ENCODE data around the gene OSBPL8. TPM values are rescaled to one million over a fixed set of nuclear protein-coding genes. Genes with fewer than 3 reads are reported as not detected.
"Not testable (repeated sequence)": the region's sequence is repeated elsewhere in the genome, so short reads cannot be mapped to it uniquely, and the experiment has no call there.

The OSBPL8 gene
- total RNA-seq, 1 experiment from 2014 or later = 43.7 TPM

GRCh38 chr12:76506149-76506548, 53.4 kb downstream of the OSBPL8 start:
- Histone ChIP-seq H3K36me3 (no peaks in the 10 kb centered on the region), H3K4me3 (no peak overlapping the region), H3K9me3 (0 out of 2 replicates have a peak, but pooled peaks cover 2% of the 10 kb centered on the region), H3K27me3 (no peaks in the 10 kb centered on the region)
- DNase-seq = no peak

- Histone ChIP-seq H3K4me3 (no peak overlapping the region), H3K27me3 (no peaks in the 10 kb centered on the region), H3K36me3 (no peaks in the 10 kb centered on the region), H3K9me3 (0 out of 2 replicates have a peak, but pooled peaks cover 2% of the 10 kb centered on the region)
- no peak for DNase-seq
Measured at GRCh38 chr12:76505050-76505449, 54.5 kb downstream of the OSBPL8 start.

- Histone ChIP-seq H3K9me3 (0 out of 2 replicates have a peak, but pooled peaks cover 2% of the 10 kb centered on the region), H3K36me3 (no peaks in the 10 kb centered on the region)
- no peak for DNase-seq
Measured at GRCh38 chr12:76504606-76505005, 55.0 kb downstream of the OSBPL8 start.

GRCh38 chr12:76503957-76504356, 55.6 kb downstream of the OSBPL8 start:
- DNase-seq = no peak
- Histone ChIP-seq H3K4me3 (no peak overlapping the region), H3K36me3 (no peaks in the 10 kb centered on the region), H3K9me3 (0 out of 2 replicates have a peak, but pooled peaks cover 2% of the 10 kb centered on the region), H3K27me3 (no peaks in the 10 kb centered on the region)

More at GRCh38 chr12:76504606-76505005, 55.0 kb downstream of the OSBPL8 start:
- no peaks in the 10 kb centered on the region for H3K27me3 ChIP-seq
- H3K4me3 ChIP-seq = no peak overlapping the region

- no peak for DNase-seq
- H3K4me3 ChIP-seq = no peak overlapping the region
Measured at GRCh38 chr12:76501390-76501789, 58.2 kb downstream of the OSBPL8 start.

GRCh38 chr12:76499136-76499535, 60.4 kb downstream of the OSBPL8 start:
- DNase-seq, H3K36me3 ChIP-seq, H3K9me3 ChIP-seq, H3K4me3 ChIP-seq, H3K27me3 ChIP-seq: not testable (repeated sequence)

More at GRCh38 chr12:76501390-76501789, 58.2 kb downstream of the OSBPL8 start:
- H3K9me3 ChIP-seq = 0 out of 2 replicates have a peak, but pooled peaks cover 2% of the 10 kb centered on the region
- no peaks in the 10 kb centered on the region for H3K36me3 ChIP-seq
- H3K27me3 ChIP-seq = no peaks in the 10 kb centered on the region

GRCh38 chr12:76495556-76495955, 64.0 kb downstream of the OSBPL8 start:
- DNase-seq = no peak
- no peaks in the 10 kb centered on the region for H3K27me3 ChIP-seq
- no peak overlapping the region for H3K4me3 ChIP-seq
- H3K36me3 ChIP-seq = no peaks in the 10 kb centered on the region; the same call in 1 of the 2 replicates
- peaks cover 11% of the 10 kb centered on the region for H3K9me3 ChIP-seq

- Histone ChIP-seq H3K36me3 (no peaks in the 10 kb centered on the region; the same call in 1 of the 2 replicates), H3K9me3 (peaks cover 11% of the 10 kb centered on the region), H3K4me3 (no peak overlapping the region), H3K27me3 (no peaks in the 10 kb centered on the region)
- no peak for DNase-seq
Measured at GRCh38 chr12:76491292-76491691, 68.3 kb downstream of the OSBPL8 start.

GRCh38 chr12:76490763-76491162, 68.8 kb downstream of the OSBPL8 start:
- H3K36me3 ChIP-seq = peaks cover under 1% of the 10 kb centered on the region; the same call in 1 of the 2 replicates
- H3K4me3 ChIP-seq = no peak overlapping the region
- H3K9me3 ChIP-seq = peaks cover 11% of the 10 kb centered on the region
- no peak for DNase-seq
- H3K27me3 ChIP-seq = no peaks in the 10 kb centered on the region

- no peak for DNase-seq
- Histone ChIP-seq H3K27me3 (no peaks in the 10 kb centered on the region), H3K36me3 (peaks cover 3% of the 10 kb centered on the region; the same call in 1 of the 2 replicates), H3K4me3 (no peak overlapping the region), H3K9me3 (peaks cover 11% of the 10 kb centered on the region)
Measured at GRCh38 chr12:76489737-76490136, 69.8 kb downstream of the OSBPL8 start.

- Histone ChIP-seq H3K9me3 (no peaks in the 10 kb centered on the region), H3K36me3 (peaks cover 3% of the 10 kb centered on the region), H3K27me3 (no peaks in the 10 kb centered on the region), H3K4me3 (no peak overlapping the region)
- DNase-seq = no peak
Measured at GRCh38 chr12:76486011-76486410, 73.6 kb downstream of the OSBPL8 start.

- Histone ChIP-seq H3K4me3 (no peak overlapping the region), H3K9me3 (no peaks in the 10 kb centered on the region), H3K36me3 (peaks cover 2% of the 10 kb centered on the region; the same call in 1 of the 2 replicates), H3K27me3 (no peaks in the 10 kb centered on the region)
- DNase-seq = no peak
Measured at GRCh38 chr12:76480796-76481195, 78.8 kb downstream of the OSBPL8 start.

GRCh38 chr12:76478045-76478444, 81.5 kb downstream of the OSBPL8 start:
- Histone ChIP-seq H3K36me3 (no peaks in the 10 kb centered on the region; the same call in 1 of the 2 replicates), H3K27me3 (no peaks in the 10 kb centered on the region), H3K9me3 (peaks cover 6% of the 10 kb centered on the region; the same call in 1 of the 2 replicates), H3K4me3 (no peak overlapping the region)
- no peak for DNase-seq

- H3K4me3 ChIP-seq, H3K9me3 ChIP-seq, H3K36me3 ChIP-seq, H3K27me3 ChIP-seq, DNase-seq: not testable (repeated sequence)
Measured at GRCh38 chr12:76472862-76473261, 86.7 kb downstream of the OSBPL8 start.

GRCh38 chr12:76471579-76471978, 88.0 kb downstream of the OSBPL8 start:
- peaks cover 6% of the 10 kb centered on the region; the same call in 1 of the 2 replicates for H3K9me3 ChIP-seq
- no peaks in the 10 kb centered on the region for H3K27me3 ChIP-seq
- no peaks in the 10 kb centered on the region for H3K36me3 ChIP-seq
- H3K4me3 ChIP-seq = no peak overlapping the region
- DNase-seq = no peak

- H3K4me3 ChIP-seq = no peak overlapping the region
- H3K27me3 ChIP-seq = no peaks in the 10 kb centered on the region
- peaks cover 6% of the 10 kb centered on the region; the same call in 1 of the 2 replicates for H3K9me3 ChIP-seq
- H3K36me3 ChIP-seq = no peaks in the 10 kb centered on the region
- DNase-seq = peak; percentile 37
Measured at GRCh38 chr12:76470028-76470939, 89.3 kb downstream of the OSBPL8 start.

GRCh38 chr12:76464631-76465166, 94.9 kb downstream of the OSBPL8 start:
- Histone ChIP-seq H3K4me3 (no peak overlapping the region), H3K9me3 (no peaks in the 10 kb centered on the region), H3K27me3 (no peaks in the 10 kb centered on the region), H3K36me3 (no peaks in the 10 kb centered on the region)
- DNase-seq = no peak

Measured in MG63 (cell line).